ENCODE results near the gene IFT81.

- TF ChIP-seq SMC3 (IDR thresholded peaks at IDR 0.05; ENCODE audit: low read depth, low read length): no peak
- TF ChIP-seq FOXM1 (IDR thresholded peaks at IDR 0.05; ENCODE audit: low read depth): no peak
- no peak for TF ChIP-seq EP300 (IDR thresholded peaks at IDR 0.05; ENCODE audit: borderline replicate concordance in 1 of 2, low read depth in 1 of 2, low read length in 1 of 2)
- TF ChIP-seq CTCF (IDR thresholded peaks at IDR 0.05): no peak
- TF ChIP-seq EZH2phosphoT487 (IDR thresholded peaks at IDR 0.05; ENCODE audit: borderline replicate concordance, low read depth): no peak
- TF ChIP-seq TEAD4 (IDR thresholded peaks at IDR 0.05; ENCODE audit: borderline replicate concordance, insufficient read depth): no peak
- TF ChIP-seq REST (IDR thresholded peaks at IDR 0.05; ENCODE audit: low read depth, low read length): no peak
- no peak for TF ChIP-seq MXI1 (IDR thresholded peaks at IDR 0.05; ENCODE audit: low read depth, low read length)
- no peak for TF ChIP-seq YY1 (IDR thresholded peaks at IDR 0.05; ENCODE audit: low read depth)
- no peak for TF ChIP-seq FOXJ3 (CRISPR knock-in tag; IDR thresholded peaks at IDR 0.05)
- no peak for TF ChIP-seq USF1 (IDR thresholded peaks at IDR 0.05; ENCODE audit: borderline replicate concordance, low read depth)
Measured at GRCh38 chr12:110156766-110157165, 32.6 kb downstream of the IFT81 start.
